B cell (primary cell): ENCODE results near the gene TXNRD1. TPM values are rescaled to one million over a fixed set of nuclear protein-coding genes. Genes with fewer than 3 reads are reported as not detected.

Experiments used
- ATAC-seq: fragments of 200-7000 bp; cut with Tn5 transposase; one replicate; pipeline ENCODE4 v1.10.0; 2021; ENCODE audit warnings: low read depth, mild to moderate bottlenecking, moderate number of reproducible peaks, moderate library complexity
- CTCF ChIA-PET: fragments of 350-600 bp; sonication (Branson Sonifier 250); formaldehyde crosslinking; loops from one replicate; lab custom pipeline; 2021; ENCODE audit warnings: antibody characterized with exemption, inconsistent platforms; lab: Charles Lee
- POLR2A ChIA-PET: fragments of 350-600 bp; sonication (Branson Sonifier 250); formaldehyde crosslinking; loops from one replicate; lab custom pipeline; 2021; ENCODE audit warnings: antibody characterized with exemption; lab: Charles Lee
- DNase-seq: peaks from one replicate; pipeline ENCODE4 v3.0.0; 2013
- H2AFZ ChIP-seq: 2 replicates; pipeline ENCODE4 v1.6.1; 2012; ENCODE audit warnings: mild to moderate bottlenecking, low read depth, low read length; ENCODE audit not compliant: insufficient read depth, poor library complexity, severe bottlenecking
- H3K27ac ChIP-seq, 2 donors: 1 replicate in 1 of 2; 2 replicates in 1 of 2; pipeline ENCODE4 v1.5.1; 2012 to 2013; ENCODE audit warnings: low read length in 2 of 2, mild to moderate bottlenecking in 2 of 2, moderate library complexity in 1 of 2
- H3K27me3 ChIP-seq, 4 experiments: fragments of 200-600 bp in 1 of 4; sonication (generic) in 1 of 4; replicated peaks in 1 of 4; 1 replicate in 2 of 4; 2 replicates in 2 of 4; pipeline versions ENCODE4 v1.6.1 to v1.7.0; 2013 to 2016; ENCODE audit warnings: low read length in 3 of 4, mild to moderate bottlenecking in 2 of 4, mixed read lengths in 1 of 4, moderate library complexity in 1 of 4; ENCODE audit not compliant: insufficient read depth in 4 of 4, control insufficient read depth in 3 of 4; ENCODE audit errors: control extremely low read depth in 1 of 4
- H3K36me3 ChIP-seq, 2 experiments: replicated peaks in 1 of 2; 1 replicate in 1 of 2; 2 replicates in 1 of 2; pipeline versions ENCODE4 v1.6.1 to v1.7.1; 2013; ENCODE audit warnings: low read length in 1 of 2; ENCODE audit not compliant: insufficient read depth in 2 of 2, control insufficient read depth in 1 of 2; ENCODE audit errors: control extremely low read depth in 1 of 2, extremely low read depth in 1 of 2
- H3K4me1 ChIP-seq, 2 donors: fragments of 200-600 bp in 1 of 2; sonication (generic) in 1 of 2; 1 replicate in 1 of 2; 2 replicates in 1 of 2; pipeline versions ENCODE4 v1.5.1 to v1.6.1; 2013 to 2017; ENCODE audit warnings: low read length in 2 of 2; ENCODE audit not compliant: control insufficient read depth in 2 of 2, insufficient read depth in 2 of 2
- H3K4me2 ChIP-seq: replicated peaks from 2 replicates; pipeline ENCODE3; 2012; ENCODE audit warnings: mild to moderate bottlenecking, low read depth, low read length; ENCODE audit not compliant: poor library complexity, severe bottlenecking
- H3K4me3 ChIP-seq, 5 experiments: fragments of 200-600 bp in 1 of 5; sonication (generic) in 1 of 5; 1 replicate in 3 of 5; 2 replicates in 2 of 5; pipeline versions ENCODE4 v1.5.1 to v1.7.0; 2011 to 2016; ENCODE audit warnings: low read length in 4 of 5, mild to moderate bottlenecking in 4 of 5, low read depth in 2 of 5, control low read depth in 1 of 5, moderate library complexity in 1 of 5; ENCODE audit not compliant: insufficient read depth in 1 of 5; ENCODE audit errors: control extremely low read depth in 1 of 5, extremely low read depth in 1 of 5
- H3K79me2 ChIP-seq: fragments of 200-600 bp; sonication (generic); one replicate; pipeline ENCODE4 v1.6.0; 2016; ENCODE audit warnings: low read length; ENCODE audit not compliant: control insufficient read depth, insufficient read depth
- H3K9ac ChIP-seq: fragments of 200-600 bp; sonication (generic); 2 replicates; pipeline ENCODE4 v1.6.1; 2017; ENCODE audit warnings: mild to moderate bottlenecking, low read length, moderate library complexity
- H3K9me3 ChIP-seq, 3 donors: one replicate each; pipeline versions ENCODE4 v1.6.1 to v1.7.1; 2013; ENCODE audit warnings: low read length in 2 of 3; ENCODE audit not compliant: control insufficient read depth in 2 of 3, insufficient read depth in 1 of 3; ENCODE audit errors: control extremely low read depth in 1 of 3
- H4K20me1 ChIP-seq: 2 replicates; pipeline ENCODE4 v1.6.0; 2012; ENCODE audit warnings: mild to moderate bottlenecking, low read length; ENCODE audit not compliant: insufficient read depth, control insufficient read depth, poor library complexity, severe bottlenecking
- H3K27ac Mint-ChIP-seq: one replicate; pipeline ENCODE4 v1.8.0; 2021; ENCODE audit warnings: mixed read lengths
- H3K27me3 Mint-ChIP-seq: one replicate; pipeline ENCODE4 v1.8.0; 2021; ENCODE audit warnings: mixed read lengths
- H3K4me1 Mint-ChIP-seq: one replicate; pipeline ENCODE4 v1.8.0; 2021; ENCODE audit warnings: mixed read lengths
- H3K4me3 Mint-ChIP-seq: one replicate; pipeline ENCODE4 v1.8.0; 2021; ENCODE audit warnings: mixed read lengths
- H3K9me3 Mint-ChIP-seq: one replicate; pipeline ENCODE4 v1.8.0; 2022; ENCODE audit warnings: mixed read lengths; ENCODE audit not compliant: insufficient read depth
- CTCF ChIP-seq: fragments of 200-600 bp; IDR thresholded peaks from one replicate; pipeline ENCODE4 v1.8.0; 2022; ENCODE audit warnings: antibody characterized with exemption, mild to moderate bottlenecking
- EZH2 ChIP-seq: IDR thresholded peaks from 2 replicates; pipeline ENCODE4 v1.6.1; 2012; ENCODE audit warnings: borderline replicate concordance, low read depth, mild to moderate bottlenecking, moderate library complexity, low read length; ENCODE audit not compliant: insufficient read depth, poor library complexity, severe bottlenecking
- WGBS: methylation state at CpG from one replicate; pipeline ENCODE4 v1.1.5; 2013; ENCODE audit warnings: missing lambda C conversion rate; ENCODE audit not compliant: insufficient coverage; 5-methylcytosine and 5-hydroxymethylcytosine counted together
- intact Hi-C: fragments of 100-400 bp; cut with micrococcal nuclease; formaldehyde crosslinking; loops from one replicate; pipeline ENCODE4 v1.10.0; 2022
- polyA plus RNA-seq: library from polyadenylated mRNA; depleted of rRNA; stranded (reverse); fragments of >200 nt; gene quantifications from 2 replicates; pipeline ENCODE4 v1.2.3, GENCODE V29; 2012
- total RNA-seq, 2 donors: library from RNA; stranded (reverse); fragments of 120-200 nt in 1 of 2; gene quantifications; 1 replicate in 1 of 2; 2 replicates in 1 of 2; pipeline versions ENCODE4 v1.2.3 to v1.2.4, GENCODE V29; 2013 to 2022

Gene TXNRD1
- total and polyA plus RNA-seq, 2 donors (not counting 1 experiment from before 2014, with no cell fraction given), result 10.1 to 44.6 TPM

DNA sequence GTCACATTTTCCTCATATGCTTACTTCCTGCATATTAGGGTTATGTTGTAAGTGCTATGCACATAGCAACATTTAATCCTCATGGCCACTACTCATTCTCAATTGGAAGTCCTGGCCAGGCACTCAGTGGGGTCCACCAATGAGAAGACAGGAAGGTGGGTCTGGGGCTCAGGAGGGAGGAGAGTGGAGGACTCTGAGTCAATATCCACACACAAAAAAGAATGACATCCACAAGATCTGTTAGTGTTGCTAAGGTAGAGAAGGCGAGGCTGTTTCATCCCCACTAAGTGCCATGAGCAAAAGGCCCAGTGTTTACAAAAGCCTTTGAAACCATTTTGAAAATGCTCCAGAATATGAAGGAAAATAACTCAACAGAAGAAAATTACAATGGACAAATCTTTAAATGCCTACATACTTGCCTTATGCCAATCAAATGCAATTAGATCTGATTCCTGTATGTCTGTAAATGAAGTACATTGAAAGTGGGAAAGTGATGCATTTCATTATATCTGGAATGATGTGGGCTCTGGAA is 141.9 kb downstream of the TXNRD1 start:
- no peak for TF ChIP-seq CTCF
- TF ChIP-seq EZH2, result no peak
- no peak overlapping the region for H3K4me3 ChIP-seq
- H3K79me2 ChIP-seq, result no peaks in the 10 kb centered on the region
- ChIA-PET CTCF (interaction anchor here (0.8 to 2.0 kb wide), 6 partner anchors 17 to 696 kb away, joined by 3 to 20 read pairs (median 4); partner anchors contain the start of gene TXNRD1), POLR2A (no interaction called here)
- no peak overlapping the region for H3K27ac ChIP-seq
- intact Hi-C loops, result no loop called here
- H3K4me2 ChIP-seq, result no peak overlapping the region
- no peak overlapping the region for H3K9ac ChIP-seq
- H3K27me3 ChIP-seq, result no peaks in the 10 kb centered on the region
- H3K27ac Mint-ChIP-seq, result peak overlapping the region; percentile 1
- H3K36me3 ChIP-seq, result no peaks in the 10 kb centered on the region
- H2AFZ ChIP-seq, result no peak overlapping the region
- no peaks in the 10 kb centered on the region for H3K4me1 ChIP-seq
- no peaks in the 10 kb centered on the region for H4K20me1 ChIP-seq
- H3K9me3 Mint-ChIP-seq, result no peaks in the 10 kb centered on the region
- ATAC-seq, result no peak
- WGBS, result no CpG with 5 or more reads among the region's 1 CpG
- no peak overlapping the region for H3K4me3 Mint-ChIP-seq
- no peaks in the 10 kb centered on the region for H3K27me3 Mint-ChIP-seq
- H3K4me1 Mint-ChIP-seq, result no peaks in the 10 kb centered on the region
- DNase-seq, result no peak
- H3K9me3 ChIP-seq, result peaks cover 0 to 3% (median 0%) of the 10 kb centered on the region in 3 donors

- 48% methylated on average over 4 of the region's 5 CpGs for whole genome bisulfite sequencing
- H3K79me2 ChIP-seq, result no peaks in the 10 kb centered on the region
- H3K9ac ChIP-seq, result no peak overlapping the region
- H3K4me3 ChIP-seq, result no peak overlapping the region
- no peaks in the 10 kb centered on the region for H3K27me3 ChIP-seq
- H3K4me3 Mint-ChIP-seq, result no peak overlapping the region
- TF ChIP-seq EZH2, result no peak
- peak; percentile 76 for TF ChIP-seq CTCF
- no peaks in the 10 kb centered on the region for H3K36me3 ChIP-seq
- no peak overlapping the region for H2AFZ ChIP-seq
- POLR2A ChIA-PET, result no interaction called here
- H3K4me1 ChIP-seq, result no peaks in the 10 kb centered on the region
- H3K9me3 ChIP-seq, result peaks cover 0 to 3% (median 0%) of the 10 kb centered on the region in 3 donors
- CTCF ChIA-PET, result interaction anchor here (0.7 to 2.0 kb wide), 15 partner anchors 9 to 695 kb away, joined by 3 to 20 read pairs (median 3); partner anchors contain the start of gene TXNRD1
- no peak overlapping the region for H3K27ac ChIP-seq
- H4K20me1 ChIP-seq, result no peaks in the 10 kb centered on the region
- peak; percentile 97 for ATAC-seq
- no peaks in the 10 kb centered on the region for H3K27me3 Mint-ChIP-seq
- peak; percentile 82 for DNase-seq
- no peaks in the 10 kb centered on the region for H3K9me3 Mint-ChIP-seq
- H3K4me2 ChIP-seq, result no peak overlapping the region
- H3K27ac Mint-ChIP-seq, result no peak overlapping the region
- intact Hi-C loops, result loop anchor here (1.0 to 2.0 kb wide), 4 partner anchors 72 to 695 kb away; partner anchors contain the start of gene TXNRD1
- no peaks in the 10 kb centered on the region for H3K4me1 Mint-ChIP-seq
Observed at GRCh38 chr12:104358353-104359003, 142.9 kb downstream of the TXNRD1 start.
